Measurements from ENCODE around the gene UBL5. TPM values are rescaled to one million over a fixed set of nuclear protein-coding genes. Genes with fewer than 3 reads are reported as not detected.
A peak's percentile ranks its signal among the peaks of the same experiment; 100 is the strongest.
"Not testable (repeated sequence)": the region's sequence is repeated elsewhere in the genome, so short reads cannot be mapped to it uniquely, and the experiment has no call there.

UBL5 gene
- total RNA-seq, 1 experiment from 2014 or later, result 472 TPM

DNA sequence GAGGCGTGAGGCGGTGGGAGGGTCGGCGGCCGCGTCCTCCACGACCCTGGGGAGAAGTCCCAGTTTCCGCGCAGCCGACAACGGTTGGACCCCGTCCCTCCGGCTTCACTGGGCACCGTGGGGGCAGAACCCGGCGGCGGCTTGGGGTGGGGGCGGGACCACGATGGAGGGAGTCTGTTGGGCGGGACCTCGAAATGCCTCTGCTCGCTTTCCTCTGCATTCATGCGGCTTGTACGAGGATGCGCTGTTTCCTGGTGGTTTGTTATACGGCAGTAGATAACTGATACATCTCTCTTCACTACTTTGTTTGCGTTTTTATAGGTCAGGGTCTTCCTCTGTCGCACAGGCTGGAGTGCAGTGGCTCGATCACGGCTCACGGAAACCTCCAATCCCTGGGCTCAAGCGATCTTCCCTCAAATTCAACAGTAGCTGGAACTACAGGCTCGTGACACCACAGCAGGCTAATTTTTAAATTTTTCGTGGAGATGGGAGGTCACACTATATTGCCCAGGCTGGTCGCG is 34.6 kb upstream of the UBL5 start:
- Histone ChIP-seq H3K27ac (no peak overlapping the region), H3K36me3 (no peaks in the 10 kb centered on the region), H3K27me3 (replicated peaks) (no peaks in the 10 kb centered on the region), H3K4me3 (peak overlapping the region; percentile 41), H3K4me1 (replicated peaks) (no peaks in the 10 kb centered on the region; the same call in 1 of the 2 replicates), H3K9me3 (replicated peaks) (no peaks in the 10 kb centered on the region)
- peak; percentile 19 to 53 for DNase-seq (ENCODE audit: low read depth in 1 of 2, low spot score in 2 of 2)

DNA sequence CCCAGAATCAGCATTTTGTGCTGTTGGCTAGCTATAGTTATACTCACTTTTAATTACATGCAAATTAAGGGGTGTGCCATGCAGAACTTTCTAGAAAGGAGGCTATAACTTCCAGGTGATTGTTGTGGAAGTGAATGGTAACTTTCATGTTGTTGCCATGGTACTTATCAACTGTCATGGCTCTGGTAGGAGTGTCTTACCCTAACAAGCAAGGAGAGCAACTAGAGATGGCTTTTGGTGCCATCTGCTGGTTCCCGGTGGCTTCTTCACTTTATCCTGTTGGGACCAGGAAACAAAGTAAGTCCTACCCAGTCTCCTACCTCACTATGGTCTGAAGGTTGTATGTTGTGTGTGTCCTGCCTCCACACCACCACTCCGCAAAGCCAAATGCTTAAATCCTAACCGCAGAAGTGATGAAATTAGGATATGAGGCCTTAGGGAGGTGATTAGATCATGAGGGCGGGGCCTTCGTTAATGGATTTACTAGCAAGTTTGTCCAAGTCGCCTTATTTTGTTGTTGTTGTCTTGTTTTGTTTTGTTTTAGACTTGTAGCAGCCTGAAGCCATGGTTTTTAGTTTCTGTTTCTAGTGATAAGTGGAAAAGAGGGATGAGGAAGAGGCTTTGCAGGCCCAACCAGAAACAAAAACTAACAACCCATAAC is 31.5 kb upstream of the UBL5 start:
- no peak overlapping the region for H3K27ac ChIP-seq
- no peak overlapping the region for H3K4me3 ChIP-seq
- H3K27me3 ChIP-seq (replicated peaks), result no peaks in the 10 kb centered on the region
- no peaks in the 10 kb centered on the region for H3K9me3 ChIP-seq (replicated peaks)
- peak; percentile 76 to 77 for DNase-seq (ENCODE audit: low read depth in 1 of 2, low spot score in 2 of 2)
- H3K36me3 ChIP-seq, result no peaks in the 10 kb centered on the region
- H3K4me1 ChIP-seq (replicated peaks), result no peaks in the 10 kb centered on the region; the same call in 1 of the 2 replicates

DNA sequence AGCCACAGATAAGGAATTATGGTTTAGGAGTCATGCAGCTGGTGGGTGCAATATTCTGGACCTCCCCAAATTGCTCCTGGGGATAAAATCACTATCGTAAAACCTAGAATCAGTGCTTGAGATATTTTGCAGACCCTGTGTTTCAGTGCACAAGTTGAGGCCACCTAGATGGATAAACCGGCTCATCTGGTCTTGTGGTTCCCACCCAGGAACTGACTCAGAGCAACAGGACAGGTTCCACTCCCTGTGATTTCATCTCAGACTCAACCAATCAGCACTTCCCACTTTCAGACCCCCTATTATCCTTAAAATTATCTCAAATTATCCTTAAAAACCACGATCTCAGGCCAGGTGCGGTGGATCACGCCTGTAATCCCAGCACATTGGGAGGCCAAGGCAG is 29.8 kb upstream of the UBL5 start:
- H3K4me1 ChIP-seq (replicated peaks), result no peaks in the 10 kb centered on the region; the same call in 1 of the 2 replicates
- no peak for DNase-seq (ENCODE audit: low read depth in 1 of 2, low spot score in 2 of 2)
- no peak overlapping the region for H3K27ac ChIP-seq
- H3K27me3 ChIP-seq (replicated peaks), result no peaks in the 10 kb centered on the region
- no peak overlapping the region for H3K4me3 ChIP-seq
- no peaks in the 10 kb centered on the region for H3K9me3 ChIP-seq (replicated peaks)
- H3K36me3 ChIP-seq, result no peaks in the 10 kb centered on the region

GRCh38 chr19:9799162-9799561 is 28.6 kb upstream of the UBL5 start:
- no peaks in the 10 kb centered on the region for H3K36me3 ChIP-seq
- no peak overlapping the region for H3K4me3 ChIP-seq
- DNase-seq (ENCODE audit: low read depth in 1 of 2, low spot score in 2 of 2), result no peak
- no peaks in the 10 kb centered on the region for H3K9me3 ChIP-seq (replicated peaks)
- no peak overlapping the region for H3K27ac ChIP-seq
- no peaks in the 10 kb centered on the region for H3K4me1 ChIP-seq (replicated peaks)
- no peaks in the 10 kb centered on the region for H3K27me3 ChIP-seq (replicated peaks)

DNA sequence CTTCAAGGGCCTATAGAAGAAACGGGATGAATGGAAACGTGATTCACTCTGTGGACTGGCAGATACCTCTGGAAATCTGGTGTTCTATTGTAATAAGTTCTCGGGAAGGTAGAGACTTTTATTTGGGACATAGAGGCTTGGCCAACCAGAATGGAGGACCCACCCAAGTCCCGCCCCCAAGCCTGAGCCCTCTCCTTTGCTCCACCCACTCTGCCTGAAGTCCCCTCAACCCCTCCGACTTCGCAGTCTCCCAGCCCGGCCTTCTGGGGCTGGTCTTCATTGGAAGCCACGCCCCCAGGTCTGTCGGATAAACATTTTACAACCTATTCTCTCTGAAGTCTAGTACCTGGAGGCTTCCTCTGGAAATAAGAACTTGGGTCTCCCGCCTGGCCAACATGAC is 25.7 kb upstream of the UBL5 start:
- Histone ChIP-seq H3K27ac (no peak overlapping the region), H3K4me1 (replicated peaks) (no peaks in the 10 kb centered on the region), H3K9me3 (replicated peaks) (no peaks in the 10 kb centered on the region), H3K4me3 (no peak overlapping the region), H3K36me3 (peaks cover 11% of the 10 kb centered on the region), H3K27me3 (replicated peaks) (no peaks in the 10 kb centered on the region)
- no peak for DNase-seq (ENCODE audit: low read depth in 1 of 2, low spot score in 2 of 2)

DNA sequence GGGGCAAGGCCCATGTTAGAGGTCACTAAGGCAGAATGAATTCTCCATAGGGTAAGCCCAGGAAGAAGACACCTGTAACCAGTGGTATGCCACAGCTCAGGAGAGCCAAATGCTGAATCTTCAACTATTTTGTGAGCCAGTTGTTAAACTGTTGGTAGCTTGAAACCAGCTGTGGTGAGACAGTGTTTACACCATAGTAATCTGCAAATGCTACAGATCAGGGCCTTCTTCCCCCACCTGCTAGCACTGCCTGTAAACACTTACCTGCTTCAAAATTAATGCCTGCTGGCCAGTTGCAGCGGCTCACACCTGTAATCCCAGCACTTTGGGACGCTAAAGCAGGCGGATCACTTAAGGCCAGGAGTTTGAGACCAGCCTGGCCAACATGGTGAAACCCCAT is 20.9 kb upstream of the UBL5 start:
- H3K4me3 ChIP-seq, result no peak overlapping the region
- no peaks in the 10 kb centered on the region for H3K27me3 ChIP-seq (replicated peaks)
- no peak for DNase-seq (ENCODE audit: low read depth in 1 of 2, low spot score in 2 of 2)
- H3K36me3 ChIP-seq, result peaks cover 51% of the 10 kb centered on the region
- no peaks in the 10 kb centered on the region for H3K9me3 ChIP-seq (replicated peaks)
- H3K4me1 ChIP-seq (replicated peaks), result no peaks in the 10 kb centered on the region
- H3K27ac ChIP-seq, result no peak overlapping the region

DNA sequence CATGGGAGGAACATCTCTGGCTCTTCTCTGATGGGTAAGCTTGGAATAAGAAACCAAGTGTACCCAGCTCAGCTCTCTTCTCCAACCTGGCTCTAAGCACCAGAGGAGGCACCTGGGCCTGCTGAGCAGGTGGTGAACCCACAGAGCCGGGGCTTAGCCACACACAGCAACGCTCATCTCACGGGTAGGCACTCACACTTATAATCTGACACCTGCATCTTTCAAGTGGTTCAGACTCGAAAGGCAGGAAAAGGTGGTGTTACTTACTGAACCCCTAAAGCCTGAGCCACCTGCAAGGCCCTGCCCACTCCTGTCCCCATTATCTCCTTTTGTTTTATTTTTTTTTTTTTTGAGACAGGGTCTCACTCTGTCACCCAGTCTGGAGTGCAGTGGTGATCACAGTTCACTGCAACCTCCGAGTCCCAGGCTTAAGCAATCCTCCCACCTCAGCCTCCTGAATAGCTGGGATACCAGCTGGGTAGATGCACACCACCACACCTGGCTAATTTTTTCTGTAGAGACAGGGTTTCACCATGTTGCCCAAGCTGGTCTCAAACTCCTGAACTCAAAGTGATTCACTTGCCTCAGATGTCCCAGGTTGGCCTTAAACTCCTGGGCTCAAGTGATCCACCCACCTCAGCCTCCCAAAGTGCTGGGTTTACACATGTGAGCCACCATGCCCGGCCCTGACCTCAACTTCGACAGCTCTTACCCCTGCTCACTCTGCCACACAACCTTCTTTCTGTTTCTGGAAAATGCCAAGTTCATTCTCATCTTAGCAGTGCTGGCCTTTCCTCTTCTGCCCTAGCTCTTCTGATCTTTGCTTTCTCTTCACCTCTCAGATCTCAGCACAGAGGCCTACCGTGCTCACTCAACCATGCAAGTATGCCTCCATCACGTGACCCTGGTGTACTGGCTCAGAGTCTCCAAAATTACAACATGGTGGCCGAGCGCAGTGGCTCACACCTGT is 18.6 kb upstream of the UBL5 start:
- no peak for DNase-seq (ENCODE audit: low read depth in 1 of 2, low spot score in 2 of 2)
- H3K4me1 ChIP-seq (replicated peaks), result no peaks in the 10 kb centered on the region
- peaks cover 66% of the 10 kb centered on the region for H3K36me3 ChIP-seq
- H3K9me3 ChIP-seq (replicated peaks), result no peaks in the 10 kb centered on the region
- no peaks in the 10 kb centered on the region for H3K27me3 ChIP-seq (replicated peaks)
- no peak overlapping the region for H3K27ac ChIP-seq
- no peak overlapping the region for H3K4me3 ChIP-seq

- H3K27me3 ChIP-seq (replicated peaks), result no peaks in the 10 kb centered on the region
- no peak overlapping the region for H3K27ac ChIP-seq
- H3K9me3 ChIP-seq (replicated peaks), result peaks cover 4% of the 10 kb centered on the region; the same call in 1 of the 2 replicates
- H3K36me3 ChIP-seq, result peaks cover 74% of the 10 kb centered on the region
- no peak overlapping the region for H3K4me3 ChIP-seq
- H3K4me1 ChIP-seq (replicated peaks), result no peaks in the 10 kb centered on the region
- no peak for DNase-seq (ENCODE audit: low read depth in 1 of 2, low spot score in 2 of 2)
These were observed 16.6 kb upstream of the UBL5 start for GRCh38 chr19:9811139-9811538.

- Histone ChIP-seq H3K27me3 (replicated peaks) (no peaks in the 10 kb centered on the region), H3K27ac (peak overlapping the region; percentile 92), H3K4me3 (peak overlapping the region; percentile 92), H3K9me3 (replicated peaks) (peaks cover 8% of the 10 kb centered on the region; the same call in 1 of the 2 replicates), H3K36me3 (peaks cover 47% of the 10 kb centered on the region), H3K4me1 (replicated peaks) (peaks cover 14% of the 10 kb centered on the region)
- DNase-seq (ENCODE audit: low read depth in 1 of 2, low spot score in 2 of 2), result peak in 1 of 2 experiments; percentile 7
These were observed 9.5 kb upstream of the UBL5 start for GRCh38 chr19:9818175-9818733.

GRCh38 chr19:9818734-9819595 is 8.8 kb upstream of the UBL5 start, which contains the start of gene FBXL12:
Gene FBXL12 (minus strand): TSS chr19:9819079. CDS start chr19:9818813, 266 bp downstream.
- Histone ChIP-seq H3K36me3 (peaks cover 42% of the 10 kb centered on the region), H3K4me3 (peak within 1 kb of the TSS; percentile 92), H3K9me3 (replicated peaks) (peaks cover 8% of the 10 kb centered on the region; the same call in 1 of the 2 replicates), H3K27ac (peak within 1 kb of the TSS; percentile 92), H3K27me3 (replicated peaks) (no peaks in the 10 kb centered on the region), H3K4me1 (replicated peaks) (peaks cover 14% of the 10 kb centered on the region)
- DNase-seq (ENCODE audit: low read depth in 1 of 2, low spot score in 2 of 2), result peak; percentile 97 to 100

GRCh38 chr19:9819596-9819909 is 8.2 kb upstream of the UBL5 start:
- Histone ChIP-seq H3K36me3 (peaks cover 38% of the 10 kb centered on the region), H3K27ac (peak overlapping the region; percentile 39; the same call in 1 of the 2 replicates), H3K4me1 (replicated peaks) (peaks cover 14% of the 10 kb centered on the region), H3K27me3 (replicated peaks) (no peaks in the 10 kb centered on the region), H3K9me3 (replicated peaks) (peaks cover 8% of the 10 kb centered on the region; the same call in 1 of the 2 replicates), H3K4me3 (peak overlapping the region; percentile 23)
- DNase-seq (ENCODE audit: low read depth in 1 of 2, low spot score in 2 of 2), result no peak

DNA sequence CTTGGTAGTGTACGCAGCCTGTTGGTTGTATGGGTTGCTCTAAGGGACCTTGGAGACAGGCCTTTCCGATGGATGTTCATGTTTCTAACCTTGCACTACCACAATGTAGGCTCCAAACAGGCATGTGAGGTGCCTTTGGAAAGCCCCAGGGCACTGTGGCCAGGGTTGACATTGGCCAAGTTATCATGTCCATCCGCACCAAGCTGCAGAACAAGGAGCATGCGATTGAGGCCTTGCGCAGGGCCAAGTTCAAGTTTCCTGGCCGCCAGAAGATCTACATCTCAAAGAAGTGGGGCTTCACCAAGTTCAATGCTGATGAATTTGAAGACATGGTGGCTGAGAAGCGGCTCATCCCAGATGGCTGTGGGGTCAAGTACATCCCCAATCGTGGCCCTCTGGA is 7.7 kb upstream of the UBL5 start:
- H3K9me3 ChIP-seq (replicated peaks); H3K27me3 ChIP-seq (replicated peaks); DNase-seq (ENCODE audit: low read depth in 1 of 2, low spot score in 2 of 2): not testable (repeated sequence)
- peak overlapping the region; percentile 39; the same call in 1 of the 2 replicates for H3K27ac ChIP-seq
- H3K4me3 ChIP-seq, result peak overlapping the region; percentile 23
- H3K36me3 ChIP-seq, result peaks cover 35% of the 10 kb centered on the region
- H3K4me1 ChIP-seq (replicated peaks), result peaks cover 14% of the 10 kb centered on the region

- H3K27me3 ChIP-seq (replicated peaks), result no peaks in the 10 kb centered on the region
- peaks cover 20% of the 10 kb centered on the region for H3K36me3 ChIP-seq
- 0 out of 2 replicates have a peak, but pooled peaks cover under 1% of the 10 kb centered on the region for H3K9me3 ChIP-seq (replicated peaks)
- no peak for DNase-seq (ENCODE audit: low read depth in 1 of 2, low spot score in 2 of 2)
- no peak overlapping the region for H3K27ac ChIP-seq
- no peak overlapping the region for H3K4me3 ChIP-seq
- peaks cover 10% of the 10 kb centered on the region for H3K4me1 ChIP-seq (replicated peaks)
These were observed 3.9 kb upstream of the UBL5 start for GRCh38 chr19:9823816-9824215.

Data from SJSA1 (cell line).